Hindlimb muscle (tissue), 1 donor: Measurements from ENCODE around the gene HNRNPDL. TPM values are rescaled to one million over a fixed set of nuclear protein-coding genes. Genes with fewer than 3 reads are reported as not detected.
"Not testable (repeated sequence)": the region's sequence is repeated elsewhere in the genome, so short reads cannot be mapped to it uniquely, and the experiment has no call there.

Experiments used
- DNase-seq: peaks from one replicate; pipeline ENCODE4 v3.0.0-alpha.2; 2013
- polyA plus RNA-seq: library from polyadenylated mRNA; unstranded; fragments of 120-200 nt; gene quantifications from one replicate; pipeline ENCODE4 v1.2.1, GENCODE V29; 2013; ENCODE audit not compliant: insufficient read length

HNRNPDL gene
- polyA plus RNA-seq, 1 donor, result 337 TPM

- DNase-seq, result no peak
Measured at GRCh38 chr4:82432596-82432995, 2.3 kb upstream of the HNRNPDL start.

DNA sequence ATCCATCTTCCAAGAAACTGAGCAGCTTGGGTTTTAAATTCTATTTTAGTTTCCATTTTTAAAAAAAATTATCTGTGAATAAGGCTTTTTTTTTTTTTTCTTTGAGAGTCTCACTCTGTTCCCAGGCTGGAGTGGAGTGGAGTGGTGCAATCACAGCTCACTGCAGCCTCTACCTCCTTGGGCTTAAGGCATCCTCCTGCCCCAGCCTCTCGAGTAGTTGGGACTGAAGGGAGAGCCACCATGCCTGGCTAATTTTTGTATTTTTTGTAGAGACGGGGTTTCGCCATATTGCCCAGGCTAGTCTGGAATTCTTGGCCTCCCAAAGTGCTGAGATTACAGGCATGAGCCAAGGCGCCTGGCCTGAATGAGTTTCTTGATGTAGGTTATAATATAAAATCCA, 1.6 kb upstream of the HNRNPDL start:
- DNase-seq, result no peak

DNA sequence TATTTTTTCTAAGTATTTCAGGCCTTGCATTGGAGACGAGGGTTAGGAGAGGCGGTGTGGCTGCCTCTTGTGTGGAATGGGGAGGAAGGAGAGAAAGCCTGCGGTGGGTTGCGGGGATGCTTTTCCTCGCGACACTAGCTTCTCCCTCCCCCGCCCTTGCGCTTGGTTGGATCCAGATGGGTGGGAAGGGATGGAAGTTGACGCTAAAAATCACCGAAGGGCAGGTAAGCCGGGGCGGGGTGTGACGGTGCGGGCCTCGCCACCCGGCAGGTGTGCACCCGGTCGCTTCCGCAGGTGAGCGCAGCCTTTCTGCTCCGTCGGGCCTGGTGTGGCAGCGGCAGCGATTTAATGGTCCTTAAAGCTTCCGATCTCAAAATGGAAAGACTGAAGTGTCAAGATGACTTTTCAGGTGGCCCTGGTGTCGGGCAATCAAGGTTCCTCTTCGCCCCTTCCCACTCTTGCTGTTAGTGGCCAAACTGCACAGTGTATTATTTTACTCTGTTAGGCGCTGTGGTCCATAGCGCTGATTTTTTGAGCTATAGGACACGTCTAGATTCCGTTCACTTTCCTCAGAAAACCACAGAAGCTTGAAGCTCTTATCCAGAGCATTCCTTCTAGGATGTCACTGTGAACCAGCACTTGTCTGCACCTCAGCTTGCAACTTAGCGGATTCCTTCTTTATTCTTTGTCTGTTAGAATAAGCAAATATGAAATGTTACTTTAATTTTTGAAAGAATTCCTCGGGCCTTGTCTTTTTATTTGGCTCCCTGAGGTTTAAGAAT, 893 bp upstream of the HNRNPDL start:
- DNase-seq, result no peak

- DNase-seq, result peak; percentile 66
Measured at GRCh38 chr4:82429728-82430192, 502 bp downstream of the HNRNPDL start.

- DNase-seq, result peak; percentile 98
Measured at GRCh38 chr4:82428969-82429727, 1.1 kb downstream of the HNRNPDL start.

DNA sequence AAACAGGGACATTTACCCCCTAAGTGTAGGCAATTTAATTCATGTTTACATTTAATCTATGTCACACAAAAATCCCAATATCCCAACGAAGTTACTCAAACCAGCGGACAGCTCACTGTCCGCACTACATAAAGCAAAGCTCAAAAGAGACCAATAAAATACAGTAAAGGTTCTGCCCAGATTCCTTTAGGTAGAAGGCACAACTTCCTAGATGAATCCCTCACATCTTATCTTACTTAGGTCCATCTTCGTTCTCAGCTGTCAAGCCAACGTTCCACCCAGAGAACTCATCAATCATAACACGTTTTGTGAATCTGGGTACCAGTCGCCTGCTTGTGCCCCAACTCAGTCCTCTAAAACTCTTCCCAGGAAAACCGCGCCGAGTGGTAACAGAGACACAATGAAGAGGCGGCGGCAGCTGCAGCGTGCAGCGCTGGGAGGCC, 1.7 kb downstream of the HNRNPDL start:
- DNase-seq, result no peak

DNA sequence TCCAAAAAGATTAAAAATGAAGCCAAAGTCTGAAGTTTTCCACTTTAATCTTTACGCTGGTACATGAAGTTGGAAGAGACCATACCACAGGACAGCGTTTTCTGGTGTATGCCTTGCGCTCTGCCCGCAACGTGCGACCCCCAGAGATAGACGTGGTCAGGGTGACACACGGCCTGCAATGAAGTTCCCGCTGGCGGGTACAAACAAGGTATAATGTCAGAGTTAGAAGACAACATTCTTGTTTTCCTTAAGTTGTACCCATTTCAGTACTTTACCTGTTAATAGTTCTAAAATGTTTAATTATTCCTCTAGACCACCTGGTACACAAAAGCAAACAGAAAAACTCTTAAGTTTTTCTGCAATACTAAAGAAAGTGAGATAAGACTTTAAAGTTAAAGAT, 4.8 kb downstream of the HNRNPDL start:
- no peak for DNase-seq

- DNase-seq, result no peak
Measured at GRCh38 chr4:82423245-82424054, 6.8 kb downstream of the HNRNPDL start.

DNA sequence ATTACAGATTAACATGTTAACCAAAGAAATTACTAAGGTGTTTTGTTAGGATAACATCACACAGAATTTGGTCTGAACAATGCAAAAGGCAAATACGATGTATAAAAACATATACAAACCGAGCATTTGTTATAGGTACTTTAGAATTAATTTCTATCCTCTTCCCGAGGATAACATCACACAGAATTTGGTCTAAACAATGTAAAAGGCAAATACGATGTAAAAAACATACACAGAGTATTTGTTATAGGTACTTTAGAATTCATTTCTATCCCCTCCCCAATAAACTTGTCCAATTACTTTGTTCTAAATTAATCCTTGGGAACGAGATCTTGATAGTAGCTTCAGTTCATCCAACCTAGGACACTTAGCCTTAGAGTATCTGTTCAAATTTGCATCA, 7.6 kb downstream of the HNRNPDL start:
- DNase-seq, result no peak

GRCh38 chr4:82421796-82422560, 8.3 kb downstream of the HNRNPDL start:
- DNase-seq, result no peak

DNA sequence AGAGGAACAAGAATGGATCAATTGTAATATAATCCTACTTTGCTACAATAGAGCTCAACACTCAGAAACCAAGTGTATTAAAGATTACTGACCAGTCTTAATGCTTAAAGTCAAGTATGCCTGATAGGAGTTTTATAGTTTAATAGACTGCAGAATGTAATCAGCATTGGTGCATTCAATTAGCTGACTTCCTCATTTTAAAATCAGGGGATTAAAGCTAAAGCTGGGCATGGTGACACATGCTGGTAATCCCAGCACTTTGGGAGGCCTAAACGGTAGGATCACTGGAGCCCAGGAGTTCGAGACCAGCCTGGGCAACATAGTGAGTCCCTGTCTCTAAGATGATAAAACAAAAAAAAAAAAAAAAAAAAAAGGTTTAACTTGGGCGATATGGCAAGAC, 10.8 kb downstream of the HNRNPDL start:
- no peak for DNase-seq

DNA sequence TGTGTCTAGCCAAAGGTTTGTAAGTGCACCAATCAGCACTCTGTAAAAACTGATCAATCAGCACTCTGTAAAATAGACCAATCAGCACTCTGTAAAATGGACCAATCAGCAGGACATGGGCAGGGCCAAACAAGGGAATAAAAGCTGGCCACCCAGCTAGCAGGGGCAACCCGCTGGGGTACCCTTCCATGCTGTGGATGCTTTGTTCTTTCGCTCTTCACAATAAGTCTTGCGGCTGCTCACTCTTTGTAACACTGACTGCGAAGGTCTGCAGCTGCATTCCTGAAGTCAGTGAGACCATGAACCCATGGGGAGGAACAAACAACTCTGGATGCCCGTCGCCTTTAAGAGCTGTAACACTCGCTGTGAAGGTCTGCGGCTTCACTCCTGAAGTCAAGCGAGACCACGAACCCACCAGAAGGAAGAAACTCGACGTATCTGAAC, 14.3 kb downstream of the HNRNPDL start:
- DNase-seq, result no peak

DNA sequence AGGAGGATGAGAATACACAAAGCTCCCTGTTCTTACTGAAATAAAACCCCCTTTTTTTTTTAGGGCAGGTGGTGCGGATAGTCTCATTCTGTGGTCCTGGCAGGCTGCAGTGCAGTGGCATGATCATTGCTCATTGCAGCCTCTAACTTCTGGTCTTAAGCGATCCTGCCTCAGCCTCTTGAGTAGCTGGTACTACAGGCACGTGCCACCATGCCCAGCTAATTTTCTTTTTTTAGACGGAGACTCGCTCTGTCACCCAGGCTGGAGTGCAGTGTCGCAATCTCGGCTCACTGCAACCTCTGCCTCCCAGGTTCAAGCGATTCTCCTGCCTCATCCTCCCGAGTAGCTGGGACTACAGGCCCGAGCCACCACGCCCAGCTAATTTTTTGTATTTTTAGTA, 15.2 kb downstream of the HNRNPDL start:
- not testable (repeated sequence) for DNase-seq

GRCh38 chr4:82403725-82404124, 26.5 kb downstream of the HNRNPDL start:
- no peak for DNase-seq

DNA sequence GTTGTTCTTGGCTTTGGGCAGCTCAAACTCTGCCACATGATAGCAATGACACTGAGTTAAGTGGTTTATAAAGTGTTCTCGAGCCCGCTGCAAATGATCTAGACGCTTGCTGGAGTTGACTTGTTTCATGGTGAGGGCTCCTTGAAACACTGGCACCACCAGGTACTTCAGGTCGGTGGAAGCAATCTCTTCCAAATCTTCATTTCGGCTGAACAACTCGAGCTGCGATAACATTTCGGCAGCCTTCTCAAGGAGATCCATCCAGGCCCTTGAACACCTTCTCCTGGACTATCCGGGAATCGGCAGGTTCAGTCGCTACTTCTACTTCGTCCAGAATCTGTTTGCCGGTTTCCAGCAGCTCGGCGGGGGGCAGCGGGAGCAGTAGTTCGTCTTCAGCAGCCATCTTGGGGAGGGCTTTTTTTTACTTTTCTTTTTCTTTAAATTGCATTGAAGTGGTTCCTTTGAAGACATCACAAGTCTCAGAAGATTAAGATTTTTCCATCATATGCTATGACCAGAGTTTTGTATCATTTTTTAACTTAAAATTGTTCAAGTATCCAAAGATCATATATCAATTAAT, 28.0 kb downstream of the HNRNPDL start:
- no peak for DNase-seq

- no peak for DNase-seq
Measured at GRCh38 chr4:82401600-82401999, 28.7 kb downstream of the HNRNPDL start.

GRCh38 chr4:82398263-82398662, 32.0 kb downstream of the HNRNPDL start:
- DNase-seq, result no peak

- no peak for DNase-seq
Measured at GRCh38 chr4:82397527-82397926, 32.7 kb downstream of the HNRNPDL start.

DNA sequence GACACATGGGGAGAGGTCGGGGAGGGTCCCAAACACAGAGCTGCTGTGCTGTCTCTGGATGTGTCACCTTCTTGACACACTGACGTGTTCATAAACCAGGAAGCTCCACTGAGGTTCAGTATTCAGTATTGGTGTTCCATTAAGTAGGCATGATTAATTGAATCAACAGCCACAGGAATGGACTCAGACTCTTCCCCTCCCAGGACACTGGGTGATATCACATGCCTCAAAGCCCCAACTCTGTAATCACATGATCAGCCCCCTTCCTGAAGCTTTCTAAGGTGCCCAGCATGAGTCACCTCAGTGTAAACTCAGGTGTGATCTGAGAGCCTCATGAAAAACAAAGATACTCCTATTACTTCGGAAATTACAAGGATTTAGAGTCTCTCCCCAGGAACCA, 35.4 kb downstream of the HNRNPDL start:
- DNase-seq, result no peak

DNA sequence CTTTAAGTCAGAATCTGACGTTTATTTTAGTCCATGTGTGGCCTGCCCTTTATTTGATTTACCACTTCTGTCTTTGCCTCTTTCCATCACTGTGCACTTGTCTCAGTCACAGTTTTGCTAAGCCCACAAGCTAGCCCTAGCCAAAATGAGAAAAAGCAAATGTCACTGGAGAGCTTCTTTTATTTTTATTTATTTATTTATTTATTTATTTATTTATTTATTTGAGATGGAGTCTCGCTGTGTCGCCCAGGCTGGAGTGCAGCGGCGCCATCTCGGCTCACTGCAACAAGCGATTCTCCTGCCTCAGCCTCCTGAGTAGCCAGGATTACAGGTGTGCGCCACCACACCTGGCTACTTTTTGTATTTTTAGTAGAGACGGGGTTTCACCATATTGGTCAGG, 40.2 kb downstream of the HNRNPDL start:
- not testable (repeated sequence) for DNase-seq

- no peak for DNase-seq
Measured at GRCh38 chr4:82388405-82388804, 41.9 kb downstream of the HNRNPDL start.

- not testable (repeated sequence) for DNase-seq
Measured at GRCh38 chr4:82386312-82386711, 44.0 kb downstream of the HNRNPDL start.
